ENCODE data around the gene NXT2.
"Not testable (repeated sequence)": the region's sequence is repeated elsewhere in the genome, so short reads cannot be mapped to it uniquely, and the experiment has no call there.

The NXT2 gene

GRCh38 chrX:109536439-109537323 is at the start of gene NXT2:
NXT2 (plus strand) TSS chrX:109536844; CDS start chrX:109537007, 163 bp downstream.
- H3K27ac ChIP-seq = peak within 1 kb of the TSS; percentile 88
- peak; percentile 66 for DNase-seq (ENCODE audit: low read depth, low spot score)

- H3K27ac ChIP-seq = no peak overlapping the region
- DNase-seq (ENCODE audit: low read depth, low spot score) = no peak
Measured at GRCh38 chrX:109487640-109488039, 49.0 kb upstream of the NXT2 start.

- DNase-seq (ENCODE audit: low read depth, low spot score) = no peak
- H3K27ac ChIP-seq = no peak overlapping the region
Measured at GRCh38 chrX:109489174-109489573, 47.5 kb upstream of the NXT2 start.

GRCh38 chrX:109498434-109498833 is 38.2 kb upstream of the NXT2 start:
- no peak overlapping the region for H3K27ac ChIP-seq
- no peak for DNase-seq (ENCODE audit: low read depth, low spot score)

GRCh38 chrX:109501176-109501575 is 35.5 kb upstream of the NXT2 start:
- no peak overlapping the region for H3K27ac ChIP-seq
- DNase-seq (ENCODE audit: low read depth, low spot score) = no peak

GRCh38 chrX:109508915-109509314 is 27.7 kb upstream of the NXT2 start:
- DNase-seq (ENCODE audit: low read depth, low spot score) = no peak
- H3K27ac ChIP-seq = no peak overlapping the region

GRCh38 chrX:109511113-109511512 is 25.5 kb upstream of the NXT2 start:
- H3K27ac ChIP-seq = no peak overlapping the region
- DNase-seq (ENCODE audit: low read depth, low spot score) = no peak

GRCh38 chrX:109519001-109519400 is 17.6 kb upstream of the NXT2 start:
- no peak overlapping the region for H3K27ac ChIP-seq
- no peak for DNase-seq (ENCODE audit: low read depth, low spot score)

- H3K27ac ChIP-seq = peak overlapping the region; percentile 50
- no peak for DNase-seq (ENCODE audit: low read depth, low spot score)
Measured at GRCh38 chrX:109533005-109533404, 3.6 kb upstream of the NXT2 start.

- peak; percentile 5 for DNase-seq (ENCODE audit: low read depth, low spot score)
- peak overlapping the region; percentile 50 for H3K27ac ChIP-seq
Measured at GRCh38 chrX:109533631-109534030, 3.0 kb upstream of the NXT2 start.

- H3K27ac ChIP-seq = no peak overlapping the region
- no peak for DNase-seq (ENCODE audit: low read depth, low spot score)
Measured at GRCh38 chrX:109534933-109535332, 1.7 kb upstream of the NXT2 start.

- DNase-seq (ENCODE audit: low read depth, low spot score) = no peak
- H3K27ac ChIP-seq = no peak overlapping the region
Measured at GRCh38 chrX:109535578-109535977, 1.1 kb upstream of the NXT2 start.

- DNase-seq (ENCODE audit: low read depth, low spot score) = peak; percentile 88
- H3K27ac ChIP-seq = peak overlapping the region; percentile 88
Measured at GRCh38 chrX:109537324-109537665, 651 bp downstream of the NXT2 start.

- not testable (repeated sequence) for H3K27ac ChIP-seq
Measured at GRCh38 chrX:109539007-109539406, 2.4 kb downstream of the NXT2 start.

GRCh38 chrX:109553862-109554261 is 17.2 kb downstream of the NXT2 start:
- no peak for DNase-seq (ENCODE audit: low read depth, low spot score)
- H3K27ac ChIP-seq = no peak overlapping the region

More at GRCh38 chrX:109539007-109539406, 2.4 kb downstream of the NXT2 start:
- DNase-seq (ENCODE audit: low read depth, low spot score) = not testable (repeated sequence)

- not testable (repeated sequence) for DNase-seq (ENCODE audit: low read depth, low spot score); H3K27ac ChIP-seq
Measured at GRCh38 chrX:109576083-109576482, 39.4 kb downstream of the NXT2 start.

GRCh38 chrX:109577055-109577454 is 40.4 kb downstream of the NXT2 start:
- no peak for DNase-seq (ENCODE audit: low read depth, low spot score)
- no peak overlapping the region for H3K27ac ChIP-seq

GRCh38 chrX:109578916-109579315 is 42.3 kb downstream of the NXT2 start:
- H3K27ac ChIP-seq = no peak overlapping the region
- DNase-seq (ENCODE audit: low read depth, low spot score) = no peak

- no peak overlapping the region for H3K27ac ChIP-seq
- DNase-seq (ENCODE audit: low read depth, low spot score) = no peak
Measured at GRCh38 chrX:109585488-109585887, 48.8 kb downstream of the NXT2 start.

- DNase-seq (ENCODE audit: low read depth, low spot score) = no peak
- no peak overlapping the region for H3K27ac ChIP-seq
Measured at GRCh38 chrX:109590176-109590575, 53.5 kb downstream of the NXT2 start.

All from epithelial cell of prostate (primary cell).